GM10248 (cell line): Measurements from ENCODE around the gene FBXW8.
A peak's percentile ranks its signal among the peaks of the same experiment; 100 is the strongest.

Experiments used
- CTCF ChIA-PET: fragments of 300-600 bp; sonication (Branson Sonifier 250); formaldehyde crosslinking; extraction: SDS; loops from one replicate; lab custom pipeline; 2021; ENCODE audit warnings: antibody characterized with exemption; lab: Yijun Ruan, JAX
- POLR2A ChIA-PET: fragments of 350-650 bp; sonication (Branson Sonifier 250); formaldehyde crosslinking; extraction: SDS; loops from one replicate; lab custom pipeline; 2020; ENCODE audit warnings: antibody characterized with exemption; lab: Yijun Ruan, JAX
- DNase-seq: peaks from one replicate; pipeline ENCODE4 v3.0.0; 2012; ENCODE audit errors: extremely low spot score
- CTCF ChIP-seq: IDR thresholded peaks from 2 replicates; pipeline ENCODE4 v1.5.1; 2012; ENCODE audit warnings: mild to moderate bottlenecking, low read depth; ENCODE audit errors: extremely low read depth, missing control alignments, control extremely low read depth

FBXW8 gene

GRCh38 chr12:116910645-116911451 lies at the start of gene FBXW8:
Gene FBXW8, plus strand, starts transcription at chr12:116910950. Its CDS starts 88 bp downstream, at chr12:116911038.
- peak; percentile 82 for DNase-seq
- TF ChIP-seq CTCF: no peak
- ChIA-PET CTCF (interaction anchor here (1.5 kb wide), 1 partner anchor 209 kb away, joined by 3 read pairs; no protein-coding TSS in a partner anchor), POLR2A (no interaction called here)

DNA sequence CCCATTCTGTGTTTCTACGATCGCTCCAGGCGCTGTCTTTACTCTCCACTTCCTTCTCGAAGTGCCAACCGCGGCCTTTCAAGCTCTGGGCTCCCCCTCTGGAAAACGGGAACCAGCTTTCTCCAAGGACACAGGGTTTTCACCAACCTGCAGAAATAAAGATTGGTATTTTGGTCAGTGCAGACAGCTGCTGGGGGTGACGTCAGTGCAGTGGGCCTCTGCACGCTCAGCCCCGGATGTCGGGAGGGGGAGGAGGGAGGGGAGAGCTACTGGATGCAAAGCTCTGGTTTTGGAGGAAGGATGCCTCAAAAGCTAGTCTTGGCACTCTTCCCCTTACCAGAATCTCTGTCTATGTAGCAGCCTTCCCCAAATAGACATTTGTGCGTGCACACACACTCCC lies 49.4 kb upstream of the FBXW8 start:
- DNase-seq: peak; percentile 69
- ChIA-PET POLR2A (no interaction called here), CTCF (interaction anchor here (1.3 kb wide), 1 partner anchor 20 kb away, joined by 3 read pairs; the partner anchor contains the start of gene HRK)
- TF ChIP-seq CTCF: no peak

DNA sequence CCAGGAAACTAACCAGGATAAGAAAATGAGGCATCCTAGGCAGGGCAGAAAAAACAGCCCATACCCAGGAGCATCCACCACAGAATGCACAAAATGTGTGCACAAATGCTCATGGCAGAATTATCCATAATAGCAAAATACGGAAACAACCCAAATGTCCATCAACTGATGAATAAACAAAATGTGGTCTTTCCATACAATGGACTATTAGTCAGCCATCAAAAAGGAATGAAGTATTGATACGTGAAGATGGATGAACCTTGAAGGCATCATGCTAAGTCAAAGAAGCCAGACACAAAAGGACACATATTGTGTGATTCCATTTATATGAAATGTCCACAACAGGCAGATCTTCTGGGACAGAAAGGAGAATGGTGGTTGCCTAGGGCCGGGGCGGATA lies 48.6 kb upstream of the FBXW8 start:
- TF ChIP-seq CTCF: no peak
- POLR2A ChIA-PET: no interaction called here
- DNase-seq: no peak
- CTCF ChIA-PET: interaction anchor here (1.3 to 2.2 kb wide), 4 partner anchors 11 to 46 kb away, joined by 3 to 10 read pairs (median 6); partner anchors contain the start of gene HRK

DNA sequence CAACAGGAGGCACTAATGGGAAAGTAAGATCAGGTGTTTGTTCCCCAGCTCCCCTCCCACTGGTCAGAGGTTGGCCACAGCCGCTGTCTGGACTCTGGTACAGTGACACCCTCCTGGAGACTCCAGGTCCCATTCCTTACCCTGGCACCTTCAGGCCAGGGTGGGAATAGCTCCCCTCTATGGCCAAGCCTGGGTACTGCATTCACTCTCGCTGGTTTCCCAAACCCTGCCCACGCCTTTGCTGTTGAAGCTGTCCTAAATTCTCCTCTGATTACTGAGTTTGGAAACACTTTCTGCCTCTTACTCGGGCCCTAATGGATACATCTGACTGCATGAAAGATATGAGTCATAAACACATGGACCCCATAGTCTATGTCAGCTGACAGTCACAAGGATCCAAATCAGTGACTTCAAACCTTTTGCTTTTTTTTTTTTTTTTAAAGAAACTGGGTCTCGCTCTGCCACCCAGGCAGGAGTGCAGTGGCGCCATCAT lies 47.4 kb upstream of the FBXW8 start:
- peak; percentile 37 for TF ChIP-seq CTCF
- no peak for DNase-seq
- POLR2A ChIA-PET: no interaction called here
- CTCF ChIA-PET: interaction anchor here (1.0 to 2.2 kb wide), 14 partner anchors 8 to 157 kb away, joined by 3 to 10 read pairs (median 4); partner anchors contain the start of gene HRK

DNA sequence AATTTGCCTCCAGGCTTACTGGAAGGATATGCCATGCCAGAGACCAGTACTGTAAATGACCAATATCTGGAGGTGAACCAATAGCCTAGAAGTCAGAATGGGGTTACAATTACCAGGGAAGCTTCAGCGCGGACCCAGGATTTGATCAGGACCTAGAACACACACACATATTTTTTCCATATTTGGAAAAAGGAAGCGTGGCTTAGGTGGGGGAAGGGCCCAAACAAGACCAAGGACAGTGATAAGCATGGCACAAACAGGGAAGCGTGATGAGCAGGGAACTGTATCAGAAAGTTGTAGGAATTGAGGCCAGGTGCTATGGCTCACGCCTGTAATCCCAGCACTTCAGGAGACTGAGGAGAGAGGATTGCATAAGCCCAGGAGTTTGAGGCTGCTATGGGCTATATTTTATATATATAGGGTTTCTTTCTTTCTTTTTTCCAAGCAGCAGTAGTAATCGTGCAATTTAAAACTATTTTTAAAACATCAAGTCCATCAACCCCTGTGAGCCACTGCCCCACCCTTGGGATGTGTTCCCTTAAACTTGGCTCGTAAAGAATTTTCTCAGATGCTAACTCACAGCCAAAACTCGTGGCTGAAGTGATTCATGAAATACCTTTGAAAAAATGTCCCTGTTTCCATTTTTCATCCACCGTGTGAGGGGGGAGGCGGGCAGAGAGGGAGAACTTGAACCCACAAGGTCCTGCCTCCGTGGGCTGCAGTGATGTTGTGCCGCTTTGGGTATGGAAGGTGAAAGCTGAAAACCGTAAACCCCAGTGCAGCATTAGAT lies 46.2 kb upstream of the FBXW8 start:
- TF ChIP-seq CTCF: no peak
- no peak for DNase-seq
- ChIA-PET POLR2A (no interaction called here), CTCF (interaction anchor here (1.2 to 2.2 kb wide), 2 partner anchors 10 to 13 kb away, joined by 3 to 6 read pairs; no protein-coding TSS in a partner anchor)

DNA sequence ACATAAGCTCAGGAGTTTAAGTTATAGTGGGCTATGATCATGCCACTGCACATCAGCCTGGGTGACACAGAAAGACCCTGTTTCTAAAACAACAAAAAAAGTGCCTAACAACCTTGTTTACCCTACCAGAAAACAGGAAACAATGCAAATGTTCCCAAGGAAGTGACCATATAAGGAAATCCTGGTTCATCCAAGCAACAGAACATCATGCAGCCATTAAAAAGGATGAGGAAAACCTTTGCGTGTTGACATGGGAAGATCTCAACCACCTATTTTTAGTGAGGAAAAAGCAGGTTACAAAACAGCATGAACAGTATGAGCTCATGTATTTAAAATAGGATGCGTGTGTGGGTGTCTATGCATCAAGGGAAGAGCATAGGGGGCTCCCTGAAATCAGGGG lies 43.2 kb upstream of the FBXW8 start:
- POLR2A ChIA-PET: no interaction called here
- CTCF ChIA-PET: no interaction called here
- TF ChIP-seq CTCF: no peak
- DNase-seq: no peak
